Neural cell (in vitro differentiated cells): Measurements from ENCODE around the gene CENPP. TPM values are rescaled to one million over a fixed set of nuclear protein-coding genes. Genes with fewer than 3 reads are reported as not detected.

Source experiments
- H2AFZ ChIP-seq: fragments of 200-600, 300-800 bp; sonication (generic), shearing (Covaris generic); 2 replicates; pipeline ENCODE4 v1.6.0; 2014; ENCODE audit warnings: low read depth, mild to moderate bottlenecking, antibody characterized with exemption, low read length, moderate library complexity
- H3F3A ChIP-seq: fragments of 200-600 bp; shearing (Covaris generic); 2 replicates; pipeline ENCODE4 v1.6.1; 2016; ENCODE audit warnings: mild to moderate bottlenecking, moderate library complexity, mixed read lengths, antibody characterized with exemption, low read length; ENCODE audit not compliant: insufficient read depth, poor library complexity, severe bottlenecking
- H3K27ac ChIP-seq: fragments of 200-600, 300-800 bp; sonication (generic), shearing (Covaris generic); 2 replicates; pipeline ENCODE4 v1.5.1; 2014; ENCODE audit warnings: mild to moderate bottlenecking, low read length, moderate library complexity
- H3K27me3 ChIP-seq: fragments of 300-800, 200-600 bp; sonication (generic), shearing (Covaris generic); 2 replicates; pipeline ENCODE4 v1.6.0; 2014; ENCODE audit warnings: mild to moderate bottlenecking, low read depth, low read length, moderate library complexity; ENCODE audit not compliant: insufficient read depth
- H3K36me3 ChIP-seq: fragments of 300-800, 200-600 bp; sonication (generic), shearing (Covaris generic); 2 replicates; pipeline ENCODE4 v1.5.1; 2014; ENCODE audit warnings: mild to moderate bottlenecking, antibody characterized with exemption, low read length, moderate library complexity; ENCODE audit not compliant: insufficient read depth
- H3K4me2 ChIP-seq: fragments of 300-800, 200-600 bp; sonication (generic), shearing (Covaris generic); 2 replicates; pipeline ENCODE4 v1.6.0; 2014; ENCODE audit warnings: mild to moderate bottlenecking, low read length
- H3K4me3 ChIP-seq: fragments of 300-800, 200-600 bp; sonication (generic), shearing (Covaris generic); 2 replicates; pipeline ENCODE4 v1.5.1; 2014; ENCODE audit warnings: mild to moderate bottlenecking, low read length, moderate library complexity
- H3K79me2 ChIP-seq: fragments of 200-600 bp; shearing (Covaris generic); replicated peaks from 2 replicates; pipeline ENCODE4 v1.6.0; 2014; ENCODE audit warnings: mild to moderate bottlenecking, low read length, moderate library complexity; ENCODE audit not compliant: insufficient read depth
- H3K9ac ChIP-seq: fragments of 300-800, 200-600 bp; sonication (generic), shearing (Covaris generic); 2 replicates; pipeline ENCODE4 v1.6.1; 2016; ENCODE audit warnings: mild to moderate bottlenecking, low read length, mixed read lengths
- H3K9me2 ChIP-seq: fragments of 200-600 bp; shearing (Covaris generic); 2 replicates; pipeline ENCODE4 v1.6.1; 2016; ENCODE audit warnings: mild to moderate bottlenecking, low read length, mixed read lengths; ENCODE audit not compliant: insufficient read depth
- H3K9me3 ChIP-seq: fragments of 200-600, 300-800 bp; sonication (generic), shearing (Covaris generic); 2 replicates; pipeline ENCODE4 v1.6.1; 2016; ENCODE audit warnings: mild to moderate bottlenecking, mixed run types, low read length, moderate library complexity, mixed read lengths
- H4K20me1 ChIP-seq: fragments of 200-600 bp; shearing (Covaris generic); 2 replicates; pipeline ENCODE4 v1.6.1; 2016; ENCODE audit warnings: mild to moderate bottlenecking, mixed run types; ENCODE audit not compliant: insufficient read depth
- EP300 ChIP-seq: fragments of 450-650 bp; conservative IDR thresholded peaks from 2 replicates; pipeline ENCODE4 v1.6.1; 2014; ENCODE audit warnings: antibody characterized with exemption, mild to moderate bottlenecking, moderate library complexity; ENCODE audit not compliant: poor library complexity, severe bottlenecking
- EZH2 ChIP-seq: fragments of 200-600, 300-800 bp; shearing (Covaris generic), sonication (generic); IDR thresholded peaks from 2 replicates; pipeline ENCODE4 v1.6.1; 2014; ENCODE audit warnings: antibody characterized with exemption, low read length, borderline replicate concordance, mild to moderate bottlenecking; ENCODE audit not compliant: insufficient read depth, poor library complexity, severe bottlenecking
- MXI1 ChIP-seq: fragments of 450-650 bp; conservative IDR thresholded peaks from 2 replicates; pipeline ENCODE4 v1.6.1; 2014; ENCODE audit warnings: antibody characterized with exemption, mild to moderate bottlenecking; ENCODE audit not compliant: poor library complexity, severe bottlenecking
- POLR2AphosphoS5 ChIP-seq: IDR thresholded peaks from 2 replicates; pipeline ENCODE4 v1.6.1; 2012
- RAD21 ChIP-seq: fragments of 450-650 bp; conservative IDR thresholded peaks from 2 replicates; pipeline ENCODE4 v1.6.1; 2014; ENCODE audit warnings: antibody characterized with exemption, mild to moderate bottlenecking, moderate library complexity
- SMC3 ChIP-seq: fragments of 450-650 bp; conservative IDR thresholded peaks from 2 replicates; pipeline ENCODE4 v1.6.1; 2014; ENCODE audit warnings: antibody characterized with exemption, mild to moderate bottlenecking, moderate library complexity; ENCODE audit not compliant: poor library complexity
- TAF1 ChIP-seq: IDR thresholded peaks from 2 replicates; pipeline ENCODE4 v1.6.1; 2012; ENCODE audit warnings: low read depth
- polyA plus RNA-seq: library from polyadenylated mRNA; depleted of rRNA; stranded (reverse); fragments of >200 nt; gene quantifications from 2 replicates; pipeline ENCODE4 v1.2.3, GENCODE V29; 2014
- TF ChIP-seq, protein P1 (sequence below): IDR thresholded peaks from 2 replicates; pipeline ENCODE4 v1.6.1; 2012; ENCODE audit warnings: borderline replicate concordance
- TF ChIP-seq, protein P2 (sequence below): fragments of 450-650 bp; IDR thresholded peaks from 2 replicates; pipeline ENCODE4 v1.5.1; 2014; ENCODE audit warnings: antibody characterized with exemption, mild to moderate bottlenecking, moderate library complexity; ENCODE audit not compliant: poor library complexity, severe bottlenecking

Gene CENPP
- polyA plus RNA-seq, 1 donor from 2014 or later: 5.0 TPM

DNA sequence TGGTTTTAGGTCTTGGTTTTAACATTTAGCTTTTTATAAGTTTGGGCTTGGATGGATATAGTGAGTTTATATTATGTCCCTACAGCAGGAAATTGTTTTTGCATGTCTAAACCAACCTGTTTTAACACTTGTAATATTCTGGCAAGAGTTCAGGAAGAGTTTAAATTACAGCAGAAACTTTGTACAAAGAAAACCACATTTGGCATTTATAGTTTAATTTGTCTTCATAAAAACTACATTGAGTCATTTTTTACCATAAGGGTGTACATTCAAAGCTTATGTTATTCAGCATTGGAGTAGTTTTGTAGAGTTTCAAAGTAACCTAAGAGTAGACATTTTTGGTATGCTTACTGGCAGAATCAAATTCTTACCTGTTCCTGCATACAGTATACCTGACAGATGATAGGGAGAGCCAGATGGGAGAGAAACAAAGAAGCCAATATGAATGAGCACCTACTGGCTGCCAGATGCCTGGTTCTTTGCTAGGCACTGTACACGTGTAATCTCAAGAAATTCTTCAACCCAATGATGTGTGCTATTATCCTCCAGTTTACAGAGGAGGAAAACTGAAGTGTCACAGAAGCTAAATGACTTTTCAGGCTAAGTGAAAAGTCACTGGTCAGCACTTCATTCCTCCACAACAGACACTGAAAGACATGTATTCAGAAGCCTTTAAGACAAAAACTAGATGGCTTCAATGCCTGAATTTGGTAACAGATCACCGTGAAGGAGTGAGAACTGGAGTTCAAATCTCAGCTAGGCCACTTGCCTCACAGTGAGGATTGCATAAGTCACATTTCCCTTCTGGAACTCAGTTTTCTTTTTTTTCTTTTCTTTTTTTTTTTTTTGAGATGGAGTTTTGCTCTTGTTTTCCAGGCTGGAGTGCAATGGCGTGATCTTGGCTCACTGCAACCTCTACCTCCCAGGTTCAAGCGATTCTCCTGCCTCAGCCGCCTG, 235.9 kb downstream of the CENPP start:
- no peaks in the 10 kb centered on the region for H3K9me3 ChIP-seq
- no peaks in the 10 kb centered on the region for H3K9me2 ChIP-seq
- H2AFZ ChIP-seq: no peak overlapping the region
- H3K27me3 ChIP-seq: no peaks in the 10 kb centered on the region
- no peak overlapping the region for H3K9ac ChIP-seq
- no peaks in the 10 kb centered on the region for H4K20me1 ChIP-seq
- H3K4me3 ChIP-seq: no peak overlapping the region
- H3K27ac ChIP-seq: no peak overlapping the region
- H3F3A ChIP-seq: no peaks in the 10 kb centered on the region
- no peaks in the 10 kb centered on the region for H3K36me3 ChIP-seq
- TF ChIP-seq MXI1 (no peak), RAD21 (no peak), EZH2 (no peak), EP300 (no peak), SMC3 (no peak), POLR2AphosphoS5 (no peak), TAF1 (no peak)
- TF ChIP-seq, protein P1, sequence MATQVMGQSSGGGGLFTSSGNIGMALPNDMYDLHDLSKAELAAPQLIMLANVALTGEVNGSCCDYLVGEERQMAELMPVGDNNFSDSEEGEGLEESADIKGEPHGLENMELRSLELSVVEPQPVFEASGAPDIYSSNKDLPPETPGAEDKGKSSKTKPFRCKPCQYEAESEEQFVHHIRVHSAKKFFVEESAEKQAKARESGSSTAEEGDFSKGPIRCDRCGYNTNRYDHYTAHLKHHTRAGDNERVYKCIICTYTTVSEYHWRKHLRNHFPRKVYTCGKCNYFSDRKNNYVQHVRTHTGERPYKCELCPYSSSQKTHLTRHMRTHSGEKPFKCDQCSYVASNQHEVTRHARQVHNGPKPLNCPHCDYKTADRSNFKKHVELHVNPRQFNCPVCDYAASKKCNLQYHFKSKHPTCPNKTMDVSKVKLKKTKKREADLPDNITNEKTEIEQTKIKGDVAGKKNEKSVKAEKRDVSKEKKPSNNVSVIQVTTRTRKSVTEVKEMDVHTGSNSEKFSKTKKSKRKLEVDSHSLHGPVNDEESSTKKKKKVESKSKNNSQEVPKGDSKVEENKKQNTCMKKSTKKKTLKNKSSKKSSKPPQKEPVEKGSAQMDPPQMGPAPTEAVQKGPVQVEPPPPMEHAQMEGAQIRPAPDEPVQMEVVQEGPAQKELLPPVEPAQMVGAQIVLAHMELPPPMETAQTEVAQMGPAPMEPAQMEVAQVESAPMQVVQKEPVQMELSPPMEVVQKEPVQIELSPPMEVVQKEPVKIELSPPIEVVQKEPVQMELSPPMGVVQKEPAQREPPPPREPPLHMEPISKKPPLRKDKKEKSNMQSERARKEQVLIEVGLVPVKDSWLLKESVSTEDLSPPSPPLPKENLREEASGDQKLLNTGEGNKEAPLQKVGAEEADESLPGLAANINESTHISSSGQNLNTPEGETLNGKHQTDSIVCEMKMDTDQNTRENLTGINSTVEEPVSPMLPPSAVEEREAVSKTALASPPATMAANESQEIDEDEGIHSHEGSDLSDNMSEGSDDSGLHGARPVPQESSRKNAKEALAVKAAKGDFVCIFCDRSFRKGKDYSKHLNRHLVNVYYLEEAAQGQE: no peak
- TF ChIP-seq, protein P2, sequence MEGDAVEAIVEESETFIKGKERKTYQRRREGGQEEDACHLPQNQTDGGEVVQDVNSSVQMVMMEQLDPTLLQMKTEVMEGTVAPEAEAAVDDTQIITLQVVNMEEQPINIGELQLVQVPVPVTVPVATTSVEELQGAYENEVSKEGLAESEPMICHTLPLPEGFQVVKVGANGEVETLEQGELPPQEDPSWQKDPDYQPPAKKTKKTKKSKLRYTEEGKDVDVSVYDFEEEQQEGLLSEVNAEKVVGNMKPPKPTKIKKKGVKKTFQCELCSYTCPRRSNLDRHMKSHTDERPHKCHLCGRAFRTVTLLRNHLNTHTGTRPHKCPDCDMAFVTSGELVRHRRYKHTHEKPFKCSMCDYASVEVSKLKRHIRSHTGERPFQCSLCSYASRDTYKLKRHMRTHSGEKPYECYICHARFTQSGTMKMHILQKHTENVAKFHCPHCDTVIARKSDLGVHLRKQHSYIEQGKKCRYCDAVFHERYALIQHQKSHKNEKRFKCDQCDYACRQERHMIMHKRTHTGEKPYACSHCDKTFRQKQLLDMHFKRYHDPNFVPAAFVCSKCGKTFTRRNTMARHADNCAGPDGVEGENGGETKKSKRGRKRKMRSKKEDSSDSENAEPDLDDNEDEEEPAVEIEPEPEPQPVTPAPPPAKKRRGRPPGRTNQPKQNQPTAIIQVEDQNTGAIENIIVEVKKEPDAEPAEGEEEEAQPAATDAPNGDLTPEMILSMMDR: no peak
- no peak overlapping the region for H3K4me2 ChIP-seq
- H3K79me2 ChIP-seq: no peaks in the 10 kb centered on the region

DNA sequence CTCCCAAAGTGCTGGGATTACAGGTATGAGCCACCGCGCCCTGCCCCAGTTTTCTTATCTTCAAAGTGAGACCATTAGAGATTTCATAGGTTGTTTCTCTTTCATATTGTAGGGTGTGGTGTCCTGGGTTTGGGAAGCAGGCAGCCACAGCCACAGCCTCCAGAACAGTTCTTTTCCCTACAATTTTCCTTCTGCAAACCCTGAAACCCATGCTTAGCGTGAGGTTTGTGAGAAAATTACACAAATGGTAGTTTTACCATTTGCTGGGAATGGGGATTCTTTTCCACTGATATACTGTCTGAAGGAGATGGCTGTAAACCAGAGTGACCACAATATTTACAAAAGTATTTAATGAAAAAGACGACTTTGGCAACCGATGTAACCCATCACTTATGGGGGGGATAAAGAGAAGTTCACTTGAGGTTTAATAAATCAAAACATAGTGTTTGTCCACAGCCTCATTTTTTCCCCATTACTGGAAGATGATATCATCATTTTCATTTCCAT, 236.8 kb downstream of the CENPP start:
- Histone ChIP-seq H3K4me3 (no peak overlapping the region), H4K20me1 (no peaks in the 10 kb centered on the region), H3K9me2 (no peaks in the 10 kb centered on the region), H3K9me3 (no peaks in the 10 kb centered on the region), H3K36me3 (no peaks in the 10 kb centered on the region), H3K4me2 (no peak overlapping the region), H3K27ac (no peak overlapping the region), H3F3A (no peaks in the 10 kb centered on the region), H3K79me2 (no peaks in the 10 kb centered on the region), H3K9ac (no peak overlapping the region), H3K27me3 (no peaks in the 10 kb centered on the region), H2AFZ (no peak overlapping the region)
- TF ChIP-seq POLR2AphosphoS5 (no peak), SMC3 (no peak), EZH2 (no peak), EP300 (no peak), TAF1 (no peak), MXI1 (no peak), RAD21 (no peak)
- TF ChIP-seq, protein P1: no peak
- TF ChIP-seq, protein P2: no peak
